GM19395 (cell line): ENCODE measurements around the gene COA6.
A peak's percentile ranks its signal among the peaks of the same experiment; 100 is the strongest.
"Not testable (repeated sequence)": the region's sequence is repeated elsewhere in the genome, so short reads cannot be mapped to it uniquely, and the experiment has no call there.

Experiments used
- ATAC-seq: cut with Tn5 transposase; IDR thresholded peaks from one replicate; pipeline ENCODE4 v1.9.1; 2021; ENCODE audit warnings: mild to moderate bottlenecking, moderate library complexity; ENCODE audit not compliant: unreplicated experiment

COA6 gene, protein sequence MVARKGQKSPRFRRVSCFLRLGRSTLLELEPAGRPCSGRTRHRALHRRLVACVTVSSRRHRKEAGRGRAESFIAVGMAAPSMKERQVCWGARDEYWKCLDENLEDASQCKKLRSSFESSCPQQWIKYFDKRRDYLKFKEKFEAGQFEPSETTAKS

GRCh38 chr1:234373064-234373958, at the start of gene COA6:
TSS of gene COA6 (plus strand) at chr1:234373456. CDS start at chr1:234373467, 11 bp downstream.
- ATAC-seq: peak; percentile 98

- ATAC-seq: no peak
Measured at GRCh38 chr1:234324821-234325220, 48.4 kb upstream of the COA6 start.

- ATAC-seq: peak; percentile 44
Measured at GRCh38 chr1:234325878-234326496, 47.3 kb upstream of the COA6 start.

DNA sequence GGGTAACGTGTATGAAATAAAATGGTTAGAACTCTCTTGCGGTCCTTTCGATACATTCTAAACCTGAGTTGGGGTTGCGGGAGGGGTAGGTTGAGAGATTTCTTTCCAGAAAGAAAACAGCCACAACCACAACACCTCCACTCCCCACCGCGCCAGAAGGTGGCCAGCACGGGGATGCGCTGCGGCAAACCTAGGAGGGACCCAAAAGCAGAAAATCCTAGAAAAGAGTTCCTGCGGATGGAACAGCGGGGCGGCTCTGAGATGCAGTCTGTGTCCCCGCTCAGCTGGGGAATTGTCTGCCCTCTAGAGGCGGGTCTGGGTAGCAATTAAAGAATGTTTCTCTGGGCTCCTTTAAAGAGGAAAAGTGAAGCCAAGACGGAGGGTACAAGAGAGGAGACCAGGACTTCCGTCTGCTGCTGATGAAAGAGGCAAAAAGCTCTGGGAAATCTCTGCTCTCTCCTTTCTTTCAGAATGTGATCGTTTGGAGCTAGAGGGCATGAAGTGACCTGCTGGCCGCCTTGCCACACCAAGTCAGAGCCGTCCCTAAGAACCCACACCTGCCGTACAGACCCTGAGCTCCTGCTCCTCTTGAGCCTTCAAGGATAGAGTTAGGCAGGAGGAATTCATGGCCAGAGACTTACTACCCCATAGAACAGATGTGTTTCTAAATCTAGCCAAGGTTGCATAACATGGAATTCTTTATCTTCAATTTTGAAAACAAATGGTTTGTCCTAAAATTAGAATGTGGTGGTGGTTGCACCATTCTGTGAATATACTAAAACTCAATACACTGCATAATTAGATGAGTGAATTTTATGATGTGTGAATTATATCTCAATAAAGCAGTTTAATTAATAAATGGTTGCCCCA, 46.5 kb upstream of the COA6 start:
- ATAC-seq: peak; percentile 82

DNA sequence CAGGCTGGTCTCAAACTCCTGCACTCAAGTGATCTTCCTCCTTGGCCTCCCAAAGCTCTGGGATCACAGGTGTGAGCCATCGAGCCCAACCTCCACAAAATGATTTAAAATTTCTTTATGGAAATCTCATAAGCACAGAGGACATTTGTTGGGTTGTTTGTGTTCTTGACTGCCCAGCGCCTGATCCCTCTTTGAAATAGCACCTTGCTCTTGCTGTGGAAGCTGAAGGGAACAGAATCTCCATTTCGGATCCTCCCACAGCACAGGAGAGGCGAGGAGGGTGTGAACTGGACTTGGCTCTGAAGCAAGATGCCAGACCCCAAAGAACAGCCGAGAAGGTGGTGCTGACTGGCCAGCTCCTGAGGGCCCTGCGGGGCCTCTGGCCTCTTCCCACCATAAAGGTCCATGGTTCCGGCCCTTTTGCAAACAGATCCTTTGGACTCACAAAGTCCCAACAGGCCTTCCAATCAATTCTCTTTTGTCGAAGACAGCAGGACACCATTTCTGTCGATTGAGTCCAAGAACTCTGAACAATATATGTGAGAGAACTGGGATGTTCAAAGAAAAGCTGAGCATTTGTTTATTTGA, 45.6 kb upstream of the COA6 start:
- no peak for ATAC-seq

GRCh38 chr1:234330843-234331215, 42.4 kb upstream of the COA6 start:
- no peak for ATAC-seq

DNA sequence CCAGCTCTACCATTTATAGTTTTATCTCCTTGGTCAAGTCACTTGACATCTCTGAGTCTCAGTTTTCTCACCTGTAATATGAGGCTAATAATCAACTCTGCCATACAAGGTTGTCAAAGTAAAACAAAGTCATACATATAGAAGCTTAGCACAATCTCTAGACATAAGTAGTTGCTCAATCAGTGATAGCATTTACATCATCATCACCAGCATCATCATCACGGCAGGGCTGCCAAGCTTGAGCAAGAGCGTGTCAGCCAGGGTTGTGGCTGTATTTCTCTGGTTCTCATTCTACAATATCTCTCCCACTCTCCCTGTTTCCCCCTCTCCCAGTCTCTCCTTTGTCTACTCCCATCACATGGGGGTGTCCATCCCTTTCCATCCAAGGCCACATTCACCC, 41.7 kb upstream of the COA6 start:
- ATAC-seq: no peak

DNA sequence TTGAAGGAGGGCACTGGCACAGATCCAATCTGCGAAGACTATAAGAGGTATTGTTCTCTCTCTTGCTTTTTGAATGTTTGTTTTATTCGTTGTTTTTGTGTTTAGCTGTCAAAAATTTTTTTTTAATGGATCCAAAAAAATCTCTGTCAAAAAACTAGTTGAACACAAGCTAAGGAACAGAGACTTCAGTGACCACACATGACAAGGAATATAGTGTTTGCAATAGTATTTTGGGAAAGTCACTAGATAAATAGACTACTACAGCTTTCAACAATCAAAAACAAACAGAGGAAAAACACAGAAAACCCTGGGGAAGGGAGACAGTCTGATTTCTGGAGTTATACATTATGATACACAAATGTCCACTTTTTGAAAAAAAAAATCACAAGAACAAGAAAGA, 36.9 kb upstream of the COA6 start:
- ATAC-seq: no peak

DNA sequence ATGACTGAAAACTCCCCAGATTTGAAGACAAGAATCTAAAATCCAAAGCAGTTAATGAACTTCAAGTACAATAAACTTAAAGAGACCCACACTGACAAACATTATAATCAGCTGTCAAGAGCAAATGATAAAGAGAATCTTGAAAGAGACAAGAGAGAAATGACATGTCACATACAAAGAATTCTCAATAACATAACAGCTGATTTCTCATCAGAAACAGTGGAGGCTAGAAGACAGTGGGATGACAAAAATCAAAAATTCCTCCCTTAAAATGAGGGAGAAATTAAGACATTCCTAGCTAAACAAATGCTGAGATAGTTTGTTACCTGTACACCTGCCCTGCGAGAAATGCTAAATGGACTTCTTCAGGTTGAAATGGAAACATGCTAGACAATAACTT, 36.0 kb upstream of the COA6 start:
- no peak for ATAC-seq

DNA sequence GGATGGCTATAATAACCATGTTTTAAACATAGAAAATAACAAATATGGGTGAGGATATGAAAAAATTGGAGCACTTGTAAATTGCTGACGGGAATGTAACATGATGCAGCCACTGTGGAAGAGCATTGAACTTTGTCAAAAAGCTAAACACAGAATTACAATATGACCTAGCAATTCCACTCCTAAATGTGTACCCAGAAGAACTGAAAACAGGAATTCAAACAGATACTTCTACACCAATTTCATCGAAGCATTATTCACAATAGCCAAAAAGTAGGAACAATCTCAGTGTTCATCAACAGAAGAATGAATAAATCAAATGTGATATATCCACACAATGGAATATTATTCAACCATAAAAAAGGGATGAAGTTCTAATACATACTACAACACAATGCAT, 32.7 kb upstream of the COA6 start:
- ATAC-seq: no peak

DNA sequence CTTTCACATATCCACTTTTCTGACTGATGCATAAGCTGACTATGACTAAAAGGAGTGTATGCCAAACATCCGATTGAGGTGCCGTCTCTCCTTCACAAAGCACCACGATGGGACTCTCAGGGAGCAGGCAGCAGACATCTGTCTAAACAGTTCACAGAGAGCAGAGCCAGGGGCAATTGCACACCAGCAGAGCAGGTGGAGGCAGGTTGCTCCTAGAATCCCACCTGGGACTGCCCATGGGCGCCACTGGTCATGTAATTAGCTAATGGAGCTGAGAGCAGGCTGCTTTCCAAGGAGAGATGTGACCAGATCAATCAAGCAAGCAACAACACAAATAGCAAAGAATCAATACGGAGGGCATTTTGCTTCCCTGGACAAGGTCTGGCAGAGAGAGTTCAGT, 30.5 kb upstream of the COA6 start:
- no peak for ATAC-seq

- no peak for ATAC-seq
Measured at GRCh38 chr1:234345237-234345636, 28.0 kb upstream of the COA6 start.

DNA sequence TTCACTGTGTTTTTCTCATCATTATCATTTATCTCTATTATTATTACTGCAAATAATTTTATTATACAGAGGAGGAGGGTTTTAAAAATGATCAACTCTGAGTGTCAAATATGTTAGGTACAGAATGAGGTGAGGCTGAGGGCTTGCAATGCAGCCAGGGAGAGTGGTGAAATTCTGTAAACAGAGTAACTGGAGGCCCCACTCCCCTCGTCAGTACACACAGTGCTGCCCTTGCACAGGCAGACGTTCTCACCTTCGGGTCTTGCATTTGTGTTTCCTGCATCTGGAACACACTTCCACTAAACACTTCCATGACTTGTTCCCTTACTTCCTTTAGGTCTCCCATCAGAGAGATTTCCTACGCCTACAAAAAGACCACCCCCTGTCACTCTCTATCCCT, 24.3 kb upstream of the COA6 start:
- no peak for ATAC-seq

DNA sequence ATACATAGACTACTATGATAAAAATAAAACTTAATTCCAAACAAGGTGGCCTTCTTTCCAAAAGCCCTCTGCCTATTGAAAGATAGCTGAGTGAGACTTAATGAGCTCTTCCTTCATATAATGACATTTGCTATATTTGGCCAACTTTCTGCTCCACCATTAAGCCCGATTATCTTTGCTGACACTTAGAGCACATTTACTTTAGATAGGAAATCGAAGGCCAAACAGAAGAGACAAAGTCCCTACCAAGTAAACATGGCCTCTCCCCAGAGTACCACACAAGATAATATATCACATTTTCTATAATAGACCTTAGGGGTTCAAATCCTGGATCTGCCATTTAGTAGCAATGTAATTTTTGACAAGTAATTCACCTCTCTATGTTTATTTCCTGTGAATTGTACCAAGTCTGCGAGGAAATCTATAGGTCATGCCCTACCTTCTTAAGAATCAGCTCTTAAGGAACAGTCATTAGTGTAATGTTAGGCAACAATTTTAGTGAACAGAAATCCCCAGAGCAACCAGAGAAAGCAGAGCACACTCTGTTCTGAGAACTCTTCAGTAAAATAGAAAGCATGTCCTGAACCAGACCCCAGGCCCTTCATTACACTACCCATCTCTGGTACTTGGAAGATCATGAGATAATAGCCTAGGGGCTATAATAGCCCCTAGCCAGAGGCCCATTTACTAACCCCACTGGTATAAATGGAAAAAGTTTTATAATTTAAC, 17.3 kb upstream of the COA6 start:
- ATAC-seq: no peak

- ATAC-seq: not testable (repeated sequence)
Measured at GRCh38 chr1:234356615-234357269, 16.5 kb upstream of the COA6 start.

- no peak for ATAC-seq
Measured at GRCh38 chr1:234357831-234358230, 15.4 kb upstream of the COA6 start.

GRCh38 chr1:234361102-234361603, 12.1 kb upstream of the COA6 start:
- no peak for ATAC-seq

GRCh38 chr1:234362558-234362957, 10.7 kb upstream of the COA6 start:
- ATAC-seq: no peak

DNA sequence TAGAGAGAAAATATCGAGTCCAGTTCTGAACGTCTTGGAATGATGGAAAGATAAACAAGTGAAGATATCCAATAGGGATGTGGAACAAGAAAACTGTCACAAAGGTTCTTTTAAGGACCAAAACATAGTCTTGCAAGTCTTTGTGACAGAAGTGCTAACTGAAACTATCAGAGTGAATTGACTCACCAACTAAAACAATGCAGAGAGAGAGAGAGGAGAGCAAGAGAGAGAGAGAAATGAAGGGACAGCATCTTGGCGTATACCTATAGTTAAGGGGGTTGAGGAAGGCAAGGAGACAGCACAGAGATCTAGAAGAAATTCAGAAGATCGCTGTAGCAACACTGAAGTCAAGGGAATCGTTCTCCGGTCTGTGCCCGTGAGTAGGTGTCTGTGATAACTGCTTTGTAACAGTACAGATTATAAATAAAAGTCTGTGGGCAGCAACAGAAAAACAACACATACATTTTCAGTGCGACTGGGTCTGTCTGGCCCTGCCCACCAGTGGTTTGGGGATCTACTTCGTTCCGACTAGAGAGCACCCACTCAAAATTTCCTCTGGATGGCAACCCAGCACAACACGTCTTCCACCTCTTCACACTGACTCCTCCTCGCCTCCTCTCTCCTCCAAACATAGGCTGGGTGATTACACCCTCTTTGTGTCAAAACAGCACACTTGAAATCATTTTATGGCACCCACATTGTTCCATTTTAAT, 4.8 kb upstream of the COA6 start:
- ATAC-seq: no peak
